Measurements from ENCODE around the gene TRIM32. TPM values are rescaled to one million over a fixed set of nuclear protein-coding genes. Genes with fewer than 3 reads are reported as not detected.

Gene TRIM32
- total RNA-seq: 10 to 100 TPM; 11.8 to 12.2 TPM

GRCh38 chr9:116687074-116687753 lies at the start of gene TRIM32:
TSS of gene TRIM32 (plus strand) at chr9:116687305. CDS start at chr9:116697743, 10,438 bp downstream.
- ChIA-PET POLR2A (interaction anchor here (0.6 to 1.1 kb wide), 2 partner anchors 11 to 23 kb away, joined by 3 to 4 read pairs; no protein-coding TSS in a partner anchor), CTCF (interaction anchor here (1.4 kb wide), 1 partner anchor 22 kb away, joined by 3 read pairs; no protein-coding TSS in a partner anchor)

- CTCF ChIA-PET: no interaction called here
- POLR2A ChIA-PET: no interaction called here
Observed at GRCh38 chr9:116639251-116639741, 47.8 kb upstream of the TRIM32 start.

- ChIA-PET POLR2A (interaction anchor here (0.6 kb wide), 1 partner anchor 1650 kb away, joined by 3 read pairs; no protein-coding TSS in a partner anchor), CTCF (interaction anchor here (0.7 kb wide), 1 partner anchor 51 kb away, joined by 6 read pairs; no protein-coding TSS in a partner anchor)
Observed at GRCh38 chr9:116641292-116642059, 45.6 kb upstream of the TRIM32 start.

- POLR2A ChIA-PET: no interaction called here
- CTCF ChIA-PET: no interaction called here
Observed at GRCh38 chr9:116643691-116644090, 43.4 kb upstream of the TRIM32 start.

- ChIA-PET POLR2A (no interaction called here), CTCF (no interaction called here)
Observed at GRCh38 chr9:116644091-116644688, 42.9 kb upstream of the TRIM32 start.

GRCh38 chr9:116646661-116647514 lies 40.2 kb upstream of the TRIM32 start:
- CTCF ChIA-PET: no interaction called here
- POLR2A ChIA-PET: no interaction called here

- ChIA-PET CTCF (interaction anchor here (1.0 kb wide), 1 partner anchor 1056 kb away, joined by 3 read pairs; no protein-coding TSS in a partner anchor), POLR2A (no interaction called here)
Observed at GRCh38 chr9:116647515-116647809, 39.6 kb upstream of the TRIM32 start.

GRCh38 chr9:116653348-116654058 lies 33.6 kb upstream of the TRIM32 start:
- POLR2A ChIA-PET: no interaction called here
- CTCF ChIA-PET: no interaction called here

- CTCF ChIA-PET: no interaction called here
- POLR2A ChIA-PET: no interaction called here
Observed at GRCh38 chr9:116654059-116654355, 33.1 kb upstream of the TRIM32 start.

GRCh38 chr9:116656501-116656971 lies 30.6 kb upstream of the TRIM32 start:
- POLR2A ChIA-PET: no interaction called here
- CTCF ChIA-PET: no interaction called here

GRCh38 chr9:116656977-116657376 lies 30.1 kb upstream of the TRIM32 start:
- ChIA-PET POLR2A (no interaction called here), CTCF (no interaction called here)

GRCh38 chr9:116658265-116658664 lies 28.8 kb upstream of the TRIM32 start:
- ChIA-PET CTCF (interaction anchor here (1.1 kb wide), 1 partner anchor 1065 kb away, joined by 3 read pairs; no protein-coding TSS in a partner anchor), POLR2A (no interaction called here)

- POLR2A ChIA-PET: no interaction called here
- CTCF ChIA-PET: no interaction called here
Observed at GRCh38 chr9:116661037-116661954, 25.8 kb upstream of the TRIM32 start.

- ChIA-PET CTCF (no interaction called here), POLR2A (no interaction called here)
Observed at GRCh38 chr9:116662646-116663310, 24.3 kb upstream of the TRIM32 start.

GRCh38 chr9:116663581-116663980 lies 23.5 kb upstream of the TRIM32 start:
- ChIA-PET CTCF (no interaction called here), POLR2A (no interaction called here)

- ChIA-PET POLR2A (no interaction called here), CTCF (no interaction called here)
Observed at GRCh38 chr9:116668970-116669695, 18.0 kb upstream of the TRIM32 start.

GRCh38 chr9:116671605-116672004 lies 15.5 kb upstream of the TRIM32 start:
- CTCF ChIA-PET: no interaction called here
- POLR2A ChIA-PET: no interaction called here
